Activated naive CD8-positive, alpha-beta T cell treated with anti-CD3 and anti-CD28 coated beads, Interleukin-2, amount 50 U/mL, for 16 hours (primary cell): ENCODE results near the gene IFNGR1.
"Not testable (repeated sequence)": the region's sequence is repeated elsewhere in the genome, so short reads cannot be mapped to it uniquely, and the experiment has no call there.

Experiments used
- DNase-seq: peaks from one replicate; pipeline ENCODE4 v3.0.0-alpha.2; 2020; ENCODE audit warnings: low read depth, low spot score

The IFNGR1 gene

GRCh38 chr6:137236581-137237355 is 17.6 kb upstream of the IFNGR1 start:
- DNase-seq, result no peak

GRCh38 chr6:137235686-137236085 is 16.5 kb upstream of the IFNGR1 start:
- DNase-seq, result no peak

GRCh38 chr6:137233911-137234863 is 15.0 kb upstream of the IFNGR1 start:
- DNase-seq, result no peak

GRCh38 chr6:137231895-137232294 is 12.7 kb upstream of the IFNGR1 start:
- no peak for DNase-seq

GRCh38 chr6:137230956-137231555 is 11.9 kb upstream of the IFNGR1 start:
- no peak for DNase-seq

- no peak for DNase-seq
Observed at GRCh38 chr6:137230547-137230946, 11.4 kb upstream of the IFNGR1 start.

GRCh38 chr6:137229075-137229759 is 10.0 kb upstream of the IFNGR1 start:
- no peak for DNase-seq

GRCh38 chr6:137227871-137228302 is 8.7 kb upstream of the IFNGR1 start:
- DNase-seq, result no peak

GRCh38 chr6:137226697-137227096 is 7.5 kb upstream of the IFNGR1 start:
- DNase-seq, result no peak

GRCh38 chr6:137224799-137225198 is 5.6 kb upstream of the IFNGR1 start:
- DNase-seq, result no peak

- DNase-seq, result no peak
Observed at GRCh38 chr6:137223370-137224131, 4.4 kb upstream of the IFNGR1 start.

- no peak for DNase-seq
Observed at GRCh38 chr6:137222381-137222780, 3.2 kb upstream of the IFNGR1 start.

GRCh38 chr6:137219664-137220252 is 573 bp upstream of the IFNGR1 start:
- no peak for DNase-seq

- DNase-seq, result no peak
Observed at GRCh38 chr6:137218473-137218916, 690 bp downstream of the IFNGR1 start.

- DNase-seq, result no peak
Observed at GRCh38 chr6:137217801-137218472, 1.2 kb downstream of the IFNGR1 start.

- DNase-seq, result no peak
Observed at GRCh38 chr6:137216875-137217553, 2.2 kb downstream of the IFNGR1 start.

- DNase-seq, result no peak
Observed at GRCh38 chr6:137216106-137216505, 3.1 kb downstream of the IFNGR1 start.

GRCh38 chr6:137215630-137216029 is 3.6 kb downstream of the IFNGR1 start:
- DNase-seq, result not testable (repeated sequence)

- no peak for DNase-seq
Observed at GRCh38 chr6:137214931-137215330, 4.3 kb downstream of the IFNGR1 start.
